Osteocyte (in vitro differentiated cells): ENCODE results near the gene F2RL1. TPM values are rescaled to one million over a fixed set of nuclear protein-coding genes. Genes with fewer than 3 reads are reported as not detected.
"Not testable (repeated sequence)": the region's sequence is repeated elsewhere in the genome, so short reads cannot be mapped to it uniquely, and the experiment has no call there.

ENCODE experiments used
- DNase-seq: peaks from one replicate; pipeline ENCODE4 v3.0.0; 2021; ENCODE audit warnings: mixed read lengths; ENCODE audit not compliant: unreplicated experiment; ENCODE audit errors: extremely low spot score
- H3K27ac Mint-ChIP-seq: one replicate; pipeline ENCODE4 v1.8.0; 2021; ENCODE audit warnings: mild to moderate bottlenecking, mixed read lengths; ENCODE audit not compliant: unreplicated experiment
- H3K27me3 Mint-ChIP-seq: one replicate; pipeline ENCODE4 v1.8.0; 2021; ENCODE audit warnings: mixed read lengths; ENCODE audit not compliant: unreplicated experiment
- H3K36me3 Mint-ChIP-seq: one replicate; pipeline ENCODE4 v1.8.0; 2021; ENCODE audit warnings: mixed read lengths; ENCODE audit not compliant: unreplicated experiment
- H3K4me1 Mint-ChIP-seq: one replicate; pipeline ENCODE4 v1.8.0; 2021; ENCODE audit warnings: mixed read lengths; ENCODE audit not compliant: unreplicated experiment
- H3K4me3 Mint-ChIP-seq: one replicate; pipeline ENCODE4 v1.8.0; 2021; ENCODE audit warnings: mild to moderate bottlenecking, moderate library complexity, mixed read lengths; ENCODE audit not compliant: unreplicated experiment
- H3K9me3 Mint-ChIP-seq: one replicate; pipeline ENCODE4 v1.8.0; 2021; ENCODE audit warnings: mixed read lengths; ENCODE audit not compliant: unreplicated experiment
- CTCF ChIP-seq: fragments of 200-600 bp; sonication (generic); IDR thresholded peaks from 2 replicates; pipeline ENCODE4 v1.5.0; 2021; ENCODE audit warnings: antibody characterized with exemption, mild to moderate bottlenecking, moderate library complexity
- total RNA-seq: library from RNA; stranded (reverse); gene quantifications from 2 replicates; pipeline ENCODE4 v1.2.1, GENCODE V29; 2021

Gene F2RL1
- total RNA-seq, 1 donor from 2014 or later, result 2.0 TPM

- Mint-ChIP-seq H3K4me3 (no peak overlapping the region), H3K9me3 (no peaks in the 10 kb centered on the region), H3K4me1 (peaks cover 30% of the 10 kb centered on the region), H3K27ac (no peak overlapping the region), H3K36me3 (no peaks in the 10 kb centered on the region), H3K27me3 (no peaks in the 10 kb centered on the region)
- DNase-seq, result no peak
- no peak for TF ChIP-seq CTCF
Measured at GRCh38 chr5:76781775-76782174, 37.1 kb upstream of the F2RL1 start.

GRCh38 chr5:76782444-76782843, 36.4 kb upstream of the F2RL1 start:
- no peak for DNase-seq
- no peak for TF ChIP-seq CTCF
- H3K27ac Mint-ChIP-seq, result no peak overlapping the region
- no peaks in the 10 kb centered on the region for H3K36me3 Mint-ChIP-seq
- H3K27me3 Mint-ChIP-seq, result no peaks in the 10 kb centered on the region
- H3K4me3 Mint-ChIP-seq, result no peak overlapping the region
- H3K4me1 Mint-ChIP-seq, result peaks cover 37% of the 10 kb centered on the region
- no peaks in the 10 kb centered on the region for H3K9me3 Mint-ChIP-seq

- H3K4me1 Mint-ChIP-seq, result peaks cover 62% of the 10 kb centered on the region
- H3K9me3 Mint-ChIP-seq, result no peaks in the 10 kb centered on the region
- peak; percentile 85 for DNase-seq
- H3K36me3 Mint-ChIP-seq, result no peaks in the 10 kb centered on the region
- peak overlapping the region; percentile 87 for H3K27ac Mint-ChIP-seq
- no peak for TF ChIP-seq CTCF
- H3K4me3 Mint-ChIP-seq, result no peak overlapping the region
- no peaks in the 10 kb centered on the region for H3K27me3 Mint-ChIP-seq
Measured at GRCh38 chr5:76787237-76787636, 31.6 kb upstream of the F2RL1 start.

- H3K4me1 Mint-ChIP-seq, result peaks cover 57% of the 10 kb centered on the region
- H3K27ac Mint-ChIP-seq, result no peak overlapping the region
- DNase-seq, result no peak
- H3K4me3 Mint-ChIP-seq, result no peak overlapping the region
- H3K36me3 Mint-ChIP-seq, result no peaks in the 10 kb centered on the region
- no peak for TF ChIP-seq CTCF
- no peaks in the 10 kb centered on the region for H3K27me3 Mint-ChIP-seq
- no peaks in the 10 kb centered on the region for H3K9me3 Mint-ChIP-seq
Measured at GRCh38 chr5:76788362-76788761, 30.5 kb upstream of the F2RL1 start.

- not testable (repeated sequence) for DNase-seq, H3K36me3 Mint-ChIP-seq, H3K4me3 Mint-ChIP-seq, H3K27me3 Mint-ChIP-seq, H3K9me3 Mint-ChIP-seq, H3K27ac Mint-ChIP-seq
- H3K4me1 Mint-ChIP-seq, result peaks cover 56% of the 10 kb centered on the region
Measured at GRCh38 chr5:76789275-76789674, 29.6 kb upstream of the F2RL1 start.

GRCh38 chr5:76789991-76790581, 28.7 kb upstream of the F2RL1 start:
- Mint-ChIP-seq H3K27ac (peak overlapping the region; percentile 90), H3K27me3 (no peaks in the 10 kb centered on the region), H3K36me3 (no peaks in the 10 kb centered on the region), H3K4me3 (no peak overlapping the region), H3K9me3 (no peaks in the 10 kb centered on the region), H3K4me1 (peaks cover 53% of the 10 kb centered on the region)
- no peak for DNase-seq
- TF ChIP-seq CTCF, result no peak
